Measurements from ENCODE around the gene LRRFIP2.
"Not testable (repeated sequence)": the region's sequence is repeated elsewhere in the genome, so short reads cannot be mapped to it uniquely, and the experiment has no call there.

GRCh38 chr3:37122069-37122468 is 52.3 kb downstream of the LRRFIP2 start:
- not testable (repeated sequence) for TF ChIP-seq CTCF, EZH2phosphoT487 (IDR thresholded peaks at IDR 0.05)
